DND-41 (cell line): ENCODE measurements around the gene NLRP12.
A peak's percentile ranks its signal among the peaks of the same experiment; 100 is the strongest.
"Not testable (repeated sequence)": the region's sequence is repeated elsewhere in the genome, so short reads cannot be mapped to it uniquely, and the experiment has no call there.

Experiments
- ATAC-seq: fragments of 200-7000 bp; cut with Tn5 transposase; 3 replicates; pipeline ENCODE4 v1.9.1; 2021; ENCODE audit warnings: low read depth; ENCODE audit not compliant: insufficient read depth
- DNase-seq: peaks from one replicate; pipeline ENCODE4 v3.0.0-alpha.2; 2020
- H2AFZ ChIP-seq: 2 replicates; pipeline ENCODE4 v1.6.0; 2012; ENCODE audit warnings: low read depth, low read length
- H3K27ac ChIP-seq: 2 replicates; pipeline ENCODE4 v1.5.1; 2012; ENCODE audit warnings: low read length, inconsistent platforms
- H3K27me3 ChIP-seq: fragments of 200-600 bp; sonication (generic); 2 replicates; pipeline ENCODE4 v1.6.0; 2012; ENCODE audit warnings: low read length, mild to moderate bottlenecking, inconsistent platforms; ENCODE audit not compliant: insufficient read depth, poor library complexity
- H3K36me3 ChIP-seq: 2 replicates; pipeline ENCODE4 v1.5.1; 2012; ENCODE audit warnings: low read length, inconsistent platforms; ENCODE audit not compliant: insufficient read depth
- H3K4me1 ChIP-seq: 2 replicates; pipeline ENCODE4 v1.5.1; 2012; ENCODE audit warnings: mild to moderate bottlenecking, low read length; ENCODE audit not compliant: insufficient read depth
- H3K4me2 ChIP-seq: 2 replicates; pipeline ENCODE4 v1.6.0; 2012; ENCODE audit warnings: mild to moderate bottlenecking, moderate library complexity, low read length, inconsistent platforms; ENCODE audit not compliant: insufficient read depth
- H3K4me3 ChIP-seq, 2 experiments: fragments of 200-600 bp in 1 of 2; shearing (Covaris generic) in 1 of 2; 2 replicates each; pipeline ENCODE4 v1.5.1; 2012 to 2016; ENCODE audit warnings: inconsistent platforms in 2 of 2, low read length in 2 of 2, mild to moderate bottlenecking in 2 of 2, low read depth in 1 of 2, moderate library complexity in 1 of 2
- H3K79me2 ChIP-seq: 2 replicates; pipeline ENCODE4 v1.6.0; 2012; ENCODE audit warnings: low read length, inconsistent platforms; ENCODE audit not compliant: insufficient read depth
- H3K9ac ChIP-seq: 2 replicates; pipeline ENCODE4 v1.6.0; 2012; ENCODE audit warnings: low read depth, mild to moderate bottlenecking, inconsistent platforms, low read length, moderate library complexity
- H3K9me3 ChIP-seq: 2 replicates; pipeline ENCODE4 v1.5.1; 2012; ENCODE audit warnings: low read length, moderate library complexity, mild to moderate bottlenecking, inconsistent platforms; ENCODE audit not compliant: insufficient read depth, severe bottlenecking
- H4K20me1 ChIP-seq: 2 replicates; pipeline ENCODE4 v1.6.0; 2012; ENCODE audit warnings: low read length; ENCODE audit not compliant: insufficient read depth
- EZH2 ChIP-seq: IDR thresholded peaks from 3 replicates; pipeline ENCODE4 v1.6.1; 2012; ENCODE audit warnings: borderline replicate concordance, low read depth, mild to moderate bottlenecking, moderate library complexity, low read length, inconsistent platforms; ENCODE audit not compliant: severe bottlenecking
- TF ChIP-seq, protein P1 (sequence below): IDR thresholded peaks from 2 replicates; pipeline ENCODE4 v1.5.1; 2012; ENCODE audit warnings: borderline replicate concordance, low read length, moderate library complexity, mild to moderate bottlenecking; ENCODE audit not compliant: poor library complexity, severe bottlenecking; ENCODE audit errors: extremely low read depth

The NLRP12 gene

DNA sequence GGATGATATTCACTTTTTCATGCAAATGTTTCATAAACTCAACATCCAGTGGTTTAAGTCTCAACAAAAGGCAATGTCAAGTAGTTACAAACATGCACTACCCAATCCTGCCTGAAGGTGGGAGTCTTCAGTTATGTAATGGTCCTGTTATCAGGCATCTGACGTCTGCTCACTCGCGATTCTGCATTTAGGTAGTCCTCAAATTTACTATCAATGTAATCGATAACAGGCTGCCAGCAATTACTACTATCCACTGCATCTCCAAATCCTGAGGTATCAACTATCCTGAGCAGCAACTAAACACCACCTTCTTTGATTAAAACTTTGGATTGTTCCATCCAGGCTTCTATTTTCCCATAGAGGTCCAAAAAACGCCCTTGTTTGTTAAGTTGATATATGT is 51.2 kb downstream of the NLRP12 start:
- Histone ChIP-seq H2AFZ (no peak overlapping the region), H3K9ac (no peak overlapping the region), H3K27ac (no peak overlapping the region), H3K79me2 (no peaks in the 10 kb centered on the region), H3K4me2 (no peak overlapping the region), H3K36me3 (no peaks in the 10 kb centered on the region), H3K4me3 (no peak overlapping the region), H3K27me3 (no peaks in the 10 kb centered on the region), H4K20me1 (no peaks in the 10 kb centered on the region), H3K9me3 (no peaks in the 10 kb centered on the region), H3K4me1 (no peaks in the 10 kb centered on the region)
- peak; percentile 55; the same call in 1 of the 3 replicates for ATAC-seq
- no peak for TF ChIP-seq EZH2
- TF ChIP-seq, protein P1, sequence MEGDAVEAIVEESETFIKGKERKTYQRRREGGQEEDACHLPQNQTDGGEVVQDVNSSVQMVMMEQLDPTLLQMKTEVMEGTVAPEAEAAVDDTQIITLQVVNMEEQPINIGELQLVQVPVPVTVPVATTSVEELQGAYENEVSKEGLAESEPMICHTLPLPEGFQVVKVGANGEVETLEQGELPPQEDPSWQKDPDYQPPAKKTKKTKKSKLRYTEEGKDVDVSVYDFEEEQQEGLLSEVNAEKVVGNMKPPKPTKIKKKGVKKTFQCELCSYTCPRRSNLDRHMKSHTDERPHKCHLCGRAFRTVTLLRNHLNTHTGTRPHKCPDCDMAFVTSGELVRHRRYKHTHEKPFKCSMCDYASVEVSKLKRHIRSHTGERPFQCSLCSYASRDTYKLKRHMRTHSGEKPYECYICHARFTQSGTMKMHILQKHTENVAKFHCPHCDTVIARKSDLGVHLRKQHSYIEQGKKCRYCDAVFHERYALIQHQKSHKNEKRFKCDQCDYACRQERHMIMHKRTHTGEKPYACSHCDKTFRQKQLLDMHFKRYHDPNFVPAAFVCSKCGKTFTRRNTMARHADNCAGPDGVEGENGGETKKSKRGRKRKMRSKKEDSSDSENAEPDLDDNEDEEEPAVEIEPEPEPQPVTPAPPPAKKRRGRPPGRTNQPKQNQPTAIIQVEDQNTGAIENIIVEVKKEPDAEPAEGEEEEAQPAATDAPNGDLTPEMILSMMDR, result peak; percentile 78
- peak; percentile 59 for DNase-seq

DNA sequence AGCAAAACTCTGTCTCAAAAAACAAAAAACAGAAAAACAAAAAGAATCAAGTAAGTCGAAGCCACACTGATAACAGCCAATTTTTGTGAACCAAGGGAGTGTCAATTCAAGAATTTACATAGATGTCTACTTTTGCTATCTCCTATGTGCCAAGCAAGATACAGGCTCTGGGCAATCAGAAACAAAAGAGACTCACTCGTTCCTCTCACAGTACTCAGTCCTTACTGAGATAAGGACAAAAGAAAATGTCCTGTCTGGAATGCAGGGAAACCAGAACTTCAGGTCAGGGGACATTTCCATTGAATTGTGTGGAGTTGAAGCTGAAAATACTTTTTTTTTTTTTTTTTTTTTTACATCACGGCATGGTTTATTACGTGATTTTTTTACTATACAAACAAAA is 53.0 kb downstream of the NLRP12 start:
- H3K4me1 ChIP-seq, result no peaks in the 10 kb centered on the region
- no peaks in the 10 kb centered on the region for H3K79me2 ChIP-seq
- H3K27me3 ChIP-seq, result no peaks in the 10 kb centered on the region
- H3K9ac ChIP-seq, result no peak overlapping the region
- DNase-seq (no peak), ATAC-seq (no peak)
- H3K9me3 ChIP-seq, result no peaks in the 10 kb centered on the region
- H3K36me3 ChIP-seq, result no peaks in the 10 kb centered on the region
- H3K27ac ChIP-seq, result no peak overlapping the region
- H4K20me1 ChIP-seq, result no peaks in the 10 kb centered on the region
- H3K4me3 ChIP-seq, result no peak overlapping the region
- H2AFZ ChIP-seq, result no peak overlapping the region
- TF ChIP-seq, protein P1, result no peak
- TF ChIP-seq EZH2, result no peak
- no peak overlapping the region for H3K4me2 ChIP-seq

DNA sequence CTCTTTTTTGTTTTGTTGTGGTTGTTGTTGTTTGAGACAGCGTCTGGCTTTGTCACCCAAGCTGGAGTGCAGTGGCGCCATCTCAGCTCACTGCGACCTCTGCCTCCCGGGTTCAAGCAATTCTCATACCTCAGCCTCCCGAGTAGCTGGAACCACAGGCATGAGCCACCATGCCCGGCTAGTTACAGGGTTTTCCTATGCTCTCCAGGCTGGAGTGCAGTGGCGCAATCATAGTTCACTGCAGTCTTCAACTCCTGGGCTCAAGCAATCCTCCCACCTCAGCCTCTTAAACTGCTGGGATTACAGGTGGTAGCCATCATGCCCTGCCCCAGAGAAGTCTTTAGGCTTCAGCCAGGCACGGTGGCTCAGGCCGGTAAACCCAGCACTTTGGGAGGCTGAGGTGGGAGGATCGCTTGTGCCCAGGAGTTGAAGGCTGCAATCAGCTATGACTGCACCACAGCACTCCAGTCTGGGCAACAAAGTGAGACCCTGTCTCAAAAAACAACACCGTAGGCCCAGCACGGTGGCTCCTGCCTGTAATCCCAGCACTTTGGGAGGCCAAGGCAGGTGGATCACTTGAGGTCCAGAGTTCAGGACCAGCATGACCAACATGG is 54.3 kb downstream of the NLRP12 start:
- H3K27me3 ChIP-seq, H3K4me1 ChIP-seq, H3K9me3 ChIP-seq, H3K79me2 ChIP-seq, H3K4me3 ChIP-seq, DNase-seq, H2AFZ ChIP-seq, H3K27ac ChIP-seq, ATAC-seq, H3K4me2 ChIP-seq, H4K20me1 ChIP-seq, H3K9ac ChIP-seq, H3K36me3 ChIP-seq: not testable (repeated sequence)

DNA sequence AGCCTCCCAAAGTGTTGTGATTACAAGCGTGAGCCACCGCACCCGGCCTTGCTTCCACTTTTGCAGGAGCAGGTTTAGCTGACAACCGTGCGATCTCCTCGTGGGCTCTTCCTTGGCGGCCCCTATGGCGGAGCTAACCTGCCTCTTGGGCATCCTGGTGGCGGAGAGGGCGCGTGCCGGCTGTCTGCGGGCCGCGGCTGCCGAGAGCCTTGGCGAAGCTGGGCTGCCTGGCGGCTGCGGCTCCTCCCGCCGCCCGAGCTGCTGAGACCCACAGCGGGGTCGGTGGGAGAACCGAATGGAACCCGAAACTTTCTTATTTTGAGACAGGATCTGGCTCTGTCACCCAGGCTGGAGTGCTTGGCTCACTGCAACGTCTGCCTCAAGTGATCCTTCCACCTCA is 55.7 kb downstream of the NLRP12 start:
- DNase-seq (no peak), ATAC-seq (no peak)
- H2AFZ ChIP-seq, result no peak overlapping the region
- H3K79me2 ChIP-seq, result no peaks in the 10 kb centered on the region
- no peak overlapping the region for H3K4me3 ChIP-seq
- no peaks in the 10 kb centered on the region for H3K9me3 ChIP-seq
- H3K36me3 ChIP-seq, result no peaks in the 10 kb centered on the region
- H3K27me3 ChIP-seq, result no peaks in the 10 kb centered on the region
- no peaks in the 10 kb centered on the region for H3K4me1 ChIP-seq
- H4K20me1 ChIP-seq, result no peaks in the 10 kb centered on the region
- TF ChIP-seq EZH2, result no peak
- TF ChIP-seq, protein P1, result no peak
- H3K27ac ChIP-seq, result no peak overlapping the region
- H3K4me2 ChIP-seq, result no peak overlapping the region
- H3K9ac ChIP-seq, result no peak overlapping the region

DNA sequence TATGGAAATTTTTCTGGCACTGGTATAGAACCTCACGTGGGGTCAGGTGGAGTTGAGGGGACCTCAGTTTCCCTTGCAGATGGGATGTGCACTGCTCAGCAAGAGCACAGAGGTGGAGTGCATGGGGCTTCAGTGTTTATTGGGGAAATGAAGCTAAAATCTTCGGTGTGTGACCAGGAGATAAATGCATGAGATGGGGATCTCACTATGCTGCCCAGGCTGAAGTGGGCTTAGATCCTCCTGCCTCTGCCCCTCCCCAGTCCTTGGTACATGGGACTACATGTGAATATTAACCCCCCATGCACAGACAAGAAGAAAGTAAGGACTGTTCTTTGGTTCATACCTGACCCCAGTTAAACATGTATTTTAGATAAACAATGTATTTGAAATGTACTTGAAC is 65.1 kb downstream of the NLRP12 start:
- not testable (repeated sequence) for H4K20me1 ChIP-seq, H3K27ac ChIP-seq, H3K4me1 ChIP-seq, H2AFZ ChIP-seq, H3K79me2 ChIP-seq, H3K27me3 ChIP-seq, H3K9ac ChIP-seq, DNase-seq, ATAC-seq, H3K4me3 ChIP-seq, H3K4me2 ChIP-seq, H3K36me3 ChIP-seq, H3K9me3 ChIP-seq
